Measurements from ENCODE around the gene LRRC71.

The LRRC71 gene

DNA sequence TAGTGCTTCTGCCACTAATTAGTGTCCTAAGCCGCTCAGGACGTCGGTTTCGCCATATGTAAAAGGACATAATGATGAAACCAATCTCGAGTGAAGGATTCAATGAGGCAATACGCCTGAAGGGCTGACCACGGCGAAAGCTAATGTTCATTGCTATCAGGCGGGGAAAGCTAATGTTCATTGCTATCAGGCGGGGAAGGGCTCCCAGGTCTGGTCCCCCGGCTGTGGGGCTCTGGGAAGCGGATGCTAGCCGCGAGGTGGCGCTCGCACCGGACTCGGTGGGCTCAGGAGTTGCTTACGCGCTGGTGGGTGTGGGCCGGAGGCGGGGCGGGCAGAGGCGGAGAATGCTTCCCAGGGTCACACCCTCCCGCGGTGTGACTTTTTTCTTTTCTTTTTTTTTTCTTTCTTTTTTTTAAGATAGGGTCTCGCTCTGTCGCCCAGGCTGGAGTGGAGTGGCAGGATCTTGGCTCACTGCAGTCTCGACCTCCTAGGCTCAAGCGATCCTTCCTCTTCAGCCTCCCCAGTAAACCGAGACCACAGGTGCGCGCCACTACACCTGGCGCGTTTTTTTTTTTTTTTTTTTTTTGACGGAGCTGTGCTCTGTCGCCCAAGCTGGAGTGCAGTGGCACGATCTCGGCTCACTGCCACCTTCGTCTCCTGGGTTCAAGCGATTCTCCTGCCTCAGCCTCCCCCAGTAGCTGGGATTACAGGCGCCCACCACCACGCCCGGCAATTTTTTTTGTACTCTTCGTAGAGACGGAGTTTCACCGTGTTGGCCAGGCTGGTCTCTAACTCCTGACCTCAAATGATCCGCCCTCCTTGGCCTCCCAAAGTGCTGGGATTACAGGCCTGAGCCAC, 28.0 kb upstream of the LRRC71 start:
- DNase-seq = peak; percentile 25

- no peak for DNase-seq
These were observed 27.1 kb upstream of the LRRC71 start, which contains the start of gene PEAR1 for GRCh38 chr1:156893048-156893953. PEAR1 (plus strand) TSS chr1:156893718; CDS start chr1:156903927, 10,209 bp downstream.

DNA sequence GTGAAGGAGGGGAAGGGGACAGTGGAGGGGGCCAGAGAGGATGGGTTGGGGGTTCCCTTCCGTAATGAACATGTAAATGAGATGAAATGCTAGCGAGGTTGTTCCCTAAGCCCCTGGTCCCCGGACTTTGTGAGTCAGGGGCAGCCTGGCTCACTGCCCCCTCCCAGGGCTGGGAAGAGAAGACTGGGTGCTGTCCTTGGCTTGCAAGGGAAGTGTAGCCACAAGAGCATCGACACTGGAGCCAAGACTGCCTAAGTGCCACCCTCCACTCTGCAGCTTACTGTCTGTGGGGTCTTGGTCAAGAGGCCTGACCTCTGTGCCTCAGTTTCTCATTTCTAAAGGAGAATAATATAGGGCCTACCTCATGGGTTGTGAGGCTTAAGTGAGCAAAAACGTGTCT, 26.4 kb upstream of the LRRC71 start:
- no peak for DNase-seq

DNA sequence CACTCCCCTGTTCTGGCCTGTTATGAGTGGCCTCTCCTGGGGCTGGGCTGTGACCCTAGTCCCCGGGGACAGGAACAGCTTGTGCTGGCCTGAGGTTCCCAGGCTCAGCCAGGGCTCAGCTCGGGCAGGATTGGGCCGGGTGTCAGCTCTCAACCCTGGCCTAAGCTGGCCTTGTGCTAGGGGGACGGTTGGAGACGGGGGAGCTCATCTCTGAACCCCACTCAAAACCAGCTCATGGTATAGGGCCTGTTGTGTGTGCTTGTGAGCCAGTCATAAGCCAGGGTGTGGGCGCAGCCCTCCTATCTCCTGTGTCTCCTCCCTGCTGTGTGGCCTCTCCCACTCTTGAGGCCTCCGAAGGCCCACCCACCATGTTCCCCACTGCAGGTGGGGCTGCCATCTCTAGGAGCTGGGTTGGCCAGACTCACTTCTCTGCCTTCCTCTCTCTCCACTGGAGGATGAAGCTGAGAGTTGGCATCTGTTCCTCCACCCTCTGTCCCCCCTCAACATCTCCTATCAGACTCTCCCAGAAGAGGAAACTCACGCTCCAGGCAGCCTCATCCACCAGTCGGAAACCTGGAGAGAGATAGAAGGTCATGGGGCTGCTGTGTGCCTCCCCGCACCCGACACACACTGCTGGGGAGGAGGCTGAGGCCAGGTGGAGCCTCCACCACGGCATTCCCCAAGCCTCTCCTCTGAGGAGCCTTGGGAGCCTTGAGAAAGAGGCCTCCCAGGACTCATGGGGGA, 25.5 kb upstream of the LRRC71 start:
- DNase-seq = no peak

GRCh38 chr1:156895455-156895812, 25.0 kb upstream of the LRRC71 start:
- no peak for DNase-seq

DNA sequence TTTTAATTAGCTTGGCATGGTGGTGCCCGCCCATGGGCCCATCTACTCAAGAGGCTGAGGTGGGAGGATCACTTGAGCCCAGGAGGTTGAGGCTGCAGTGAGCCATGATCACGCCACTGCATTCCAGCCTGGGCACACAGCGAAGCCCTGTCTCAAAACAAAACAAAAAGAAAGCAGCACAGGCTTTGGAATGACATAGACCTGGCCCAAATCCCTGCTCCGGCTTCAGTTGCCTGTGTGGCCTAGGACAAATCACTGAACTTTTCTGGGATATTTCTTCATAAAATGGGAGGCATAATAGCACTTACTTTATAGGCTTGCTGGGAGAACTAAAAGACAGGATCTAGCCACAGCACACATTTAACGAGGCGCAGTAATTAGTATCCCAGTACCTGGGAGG, 24.5 kb upstream of the LRRC71 start:
- no peak for DNase-seq

DNA sequence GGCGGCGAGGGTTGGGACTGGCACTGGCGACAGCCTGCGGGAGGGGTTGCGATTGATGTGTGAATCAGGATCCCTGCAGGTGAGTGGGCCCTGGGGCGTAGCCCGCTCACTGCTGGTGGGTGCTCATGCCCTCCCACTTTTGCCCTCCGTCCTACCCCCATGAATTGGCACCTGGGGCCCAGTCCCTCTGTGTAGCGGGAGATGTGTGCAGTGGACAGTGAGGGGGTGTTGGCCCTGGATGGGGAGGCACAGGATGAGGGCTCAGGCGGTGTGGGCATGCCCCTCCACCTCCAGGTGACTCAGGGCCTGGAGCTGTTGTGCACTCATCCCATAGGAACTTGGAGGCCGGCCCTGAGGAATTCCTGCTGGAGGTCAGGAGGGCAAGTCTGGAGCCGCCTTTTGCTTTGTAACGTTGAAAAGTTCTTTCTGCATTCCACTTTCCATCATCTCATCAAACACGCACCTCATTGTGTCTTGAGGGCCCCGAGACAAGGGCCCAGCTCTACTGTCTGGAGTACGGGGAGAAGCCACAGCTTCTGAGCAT, 23.9 kb upstream of the LRRC71 start:
- no peak for DNase-seq

GRCh38 chr1:156897078-156897825, 23.2 kb upstream of the LRRC71 start:
- no peak for DNase-seq

GRCh38 chr1:156898161-156898566, 22.3 kb upstream of the LRRC71 start:
- no peak for DNase-seq

GRCh38 chr1:156898971-156899664, 21.3 kb upstream of the LRRC71 start:
- DNase-seq = no peak

GRCh38 chr1:156899956-156900718, 20.3 kb upstream of the LRRC71 start:
- DNase-seq = no peak

GRCh38 chr1:156900896-156901589, 19.4 kb upstream of the LRRC71 start:
- DNase-seq = no peak

DNA sequence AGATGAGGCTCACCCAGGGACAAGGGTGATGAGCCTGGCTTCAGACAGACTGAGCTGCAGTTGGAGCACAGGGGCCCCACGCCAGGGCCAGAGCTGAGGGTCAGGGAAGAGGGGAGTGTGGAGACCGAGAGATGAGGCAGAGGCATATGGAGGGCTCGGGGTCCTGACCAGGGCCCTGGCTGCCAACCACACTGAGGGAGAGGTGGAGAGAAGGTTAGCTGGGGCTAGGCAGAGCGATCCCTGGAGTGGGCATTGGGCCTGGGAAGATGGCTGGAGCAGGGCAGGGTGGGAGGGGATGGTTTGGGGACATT, 18.9 kb upstream of the LRRC71 start:
- no peak for DNase-seq

- no peak for DNase-seq
These were observed 18.2 kb upstream of the LRRC71 start for GRCh38 chr1:156901966-156902915.

DNA sequence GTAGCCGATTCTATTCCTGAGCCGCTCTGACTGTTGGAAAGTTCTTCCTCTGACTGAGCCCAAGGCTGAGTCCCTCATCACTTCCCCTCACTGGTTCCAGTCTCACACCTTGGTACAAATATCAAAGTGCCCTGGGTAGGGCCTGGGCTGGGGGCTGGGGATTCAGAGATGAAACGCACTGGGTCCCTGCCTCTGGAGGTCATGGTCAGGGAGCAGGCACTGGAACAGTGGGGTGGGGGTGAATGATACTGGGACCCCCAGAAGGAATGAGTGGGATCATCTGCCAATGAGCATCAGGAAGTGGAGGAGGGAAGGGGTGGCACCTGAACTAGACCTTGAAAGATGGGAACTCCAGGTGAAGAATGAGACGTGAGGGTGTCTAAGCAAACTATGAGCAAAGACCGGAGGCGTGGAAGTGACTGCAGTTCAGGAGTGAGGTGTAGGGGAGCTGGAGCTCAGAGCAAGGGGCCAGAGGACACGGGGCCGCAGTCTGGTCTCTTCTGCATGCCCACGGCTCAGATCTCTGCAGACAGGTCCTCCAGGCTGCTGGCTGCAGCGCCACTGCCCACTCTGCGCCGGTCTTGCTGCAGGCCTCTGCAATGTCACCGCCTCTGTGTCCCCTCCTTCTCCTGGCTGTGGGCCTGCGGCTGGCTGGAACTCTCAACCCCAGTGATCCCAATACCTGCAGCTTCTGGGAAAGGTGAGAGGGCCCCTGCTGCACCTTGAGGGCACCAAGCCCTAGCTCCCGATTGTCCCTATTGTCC, 16.9 kb upstream of the LRRC71 start:
- DNase-seq = no peak

DNA sequence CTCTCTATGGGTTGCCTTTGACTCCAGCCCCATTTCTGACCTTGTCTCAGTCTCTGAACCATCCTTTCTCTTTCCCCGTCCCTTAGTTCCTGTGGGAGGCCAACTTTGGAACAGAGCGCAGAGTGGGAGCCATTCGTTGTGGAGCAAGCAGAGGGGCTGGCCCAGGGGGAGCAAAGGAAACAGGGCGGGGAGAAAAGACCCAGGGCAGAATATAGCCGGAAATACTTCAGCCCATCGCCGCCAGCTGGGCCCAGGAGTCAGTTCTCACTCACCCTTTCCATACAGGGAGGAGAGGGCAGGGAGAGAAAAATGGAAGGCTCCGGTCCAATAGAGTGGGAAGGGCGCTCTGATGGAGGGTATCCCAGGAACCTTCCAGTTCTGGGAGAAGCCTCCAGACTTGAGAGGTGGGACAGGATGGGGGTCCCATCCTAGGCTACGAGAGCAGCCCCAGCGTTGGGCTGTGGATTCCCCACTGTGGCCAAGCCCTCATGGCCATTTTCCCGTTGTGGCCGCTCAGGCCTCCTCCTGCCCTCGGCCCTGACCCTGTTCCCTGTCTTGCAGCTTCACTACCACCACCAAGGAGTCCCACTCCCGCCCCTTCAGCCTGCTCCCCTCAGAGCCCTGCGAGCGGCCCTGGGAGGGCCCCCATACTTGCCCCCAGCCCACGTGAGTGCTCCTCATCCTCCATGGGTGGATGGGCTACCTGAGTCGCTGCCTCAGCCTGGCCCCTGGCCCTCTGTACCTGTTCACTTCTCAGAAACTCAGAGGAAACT, 16.1 kb upstream of the LRRC71 start:
- no peak for DNase-seq

GRCh38 chr1:156905176-156905575, 15.3 kb upstream of the LRRC71 start:
- DNase-seq = no peak
